ENCODE measurements around the gene ARID1A.

GRCh38 chr1:26811708-26812107 is 115.9 kb downstream of the ARID1A start:
- TF ChIP-seq POLR2A (IDR thresholded peaks at IDR 0.05) = no peak
- no peak for TF ChIP-seq CTCF (IDR thresholded peaks at IDR 0.05)
- TF ChIP-seq EP300 (IDR thresholded peaks at IDR 0.05) = no peak

Data from ovary (tissue), 3 donors.